Right ventricle myocardium superior (tissue), 1 donor: Measurements from ENCODE around the gene ATXN7. TPM values are rescaled to one million over a fixed set of nuclear protein-coding genes. Genes with fewer than 3 reads are reported as not detected.
A peak's percentile ranks its signal among the peaks of the same experiment; 100 is the strongest.

Experiments
- ATAC-seq: fragments of 200-7000 bp; cut with Tn5 transposase; one replicate; pipeline ENCODE4 v1.9.1; 2020; ENCODE audit warnings: mild to moderate bottlenecking; ENCODE audit not compliant: poor library complexity
- DNase-seq: peaks from one replicate; pipeline ENCODE4 v3.0.0-alpha.2; 2020
- intact Hi-C: fragments of 100-400 bp; cut with DNase I; formaldehyde crosslinking; loops from one replicate; pipeline ENCODE4 v1.11.2; 2022
- total RNA-seq: library from RNA; stranded (reverse); fragmentation: NEBNext Ultra II Directional; extraction: Animal tissue kit (Norgen Biotek cat#: 25700); gene quantifications from one replicate; pipeline ENCODE4 v1.2.1, GENCODE V29; 2021
- donor health status: DM: no; HTN: yes; CAD: no; lungs with severe emphysema.

Gene ATXN7
- total RNA-seq, 1 donor from 2014 or later, result 13.5 TPM

GRCh38 chr3:63862804-63863149 lies 890 bp upstream of the ATXN7 start:
- ATAC-seq (no peak), DNase-seq (no peak)
- intact Hi-C loops, result no loop called here

GRCh38 chr3:63864008-63864964 lies 619 bp downstream of the ATXN7 start:
- peak; percentile 58 for DNase-seq
- intact Hi-C loops, result no loop called here
- peak; percentile 64 for ATAC-seq

- no peak for DNase-seq
- ATAC-seq, result no peak
- intact Hi-C loops, result no loop called here
Observed at GRCh38 chr3:63864965-63865327, 1.3 kb downstream of the ATXN7 start.

- intact Hi-C loops, result no loop called here
- no peak for ATAC-seq
Observed at GRCh38 chr3:63867225-63867624, 3.6 kb downstream of the ATXN7 start.

GRCh38 chr3:63869940-63870614 lies 6.4 kb downstream of the ATXN7 start:
- no peak for DNase-seq
- no peak for ATAC-seq
- intact Hi-C loops, result no loop called here

More at GRCh38 chr3:63867225-63867624, 3.6 kb downstream of the ATXN7 start:
- DNase-seq, result no peak

GRCh38 chr3:63870615-63871005 lies 6.9 kb downstream of the ATXN7 start:
- no peak for ATAC-seq
- intact Hi-C loops, result no loop called here
- DNase-seq, result no peak

- no peak for ATAC-seq
- no peak for DNase-seq
- intact Hi-C loops, result no loop called here
Observed at GRCh38 chr3:63872135-63872924, 8.7 kb downstream of the ATXN7 start.

GRCh38 chr3:63874769-63875168 lies 11.1 kb downstream of the ATXN7 start:
- ATAC-seq (no peak), DNase-seq (no peak)
- intact Hi-C loops, result no loop called here

- ATAC-seq (no peak), DNase-seq (no peak)
- intact Hi-C loops, result no loop called here
Observed at GRCh38 chr3:63875510-63875909, 11.8 kb downstream of the ATXN7 start.

GRCh38 chr3:63876260-63876659 lies 12.6 kb downstream of the ATXN7 start:
- DNase-seq, result no peak
- no peak for ATAC-seq
- intact Hi-C loops, result no loop called here

- ATAC-seq, result no peak
- DNase-seq, result no peak
Observed at GRCh38 chr3:63877737-63878393, 14.2 kb downstream of the ATXN7 start.

GRCh38 chr3:63878394-63879060 lies 14.9 kb downstream of the ATXN7 start:
- no peak for ATAC-seq
- DNase-seq, result no peak
- intact Hi-C loops, result no loop called here

More at GRCh38 chr3:63877737-63878393, 14.2 kb downstream of the ATXN7 start:
- intact Hi-C loops, result no loop called here

GRCh38 chr3:63880653-63881052 lies 17.0 kb downstream of the ATXN7 start:
- intact Hi-C loops, result no loop called here
- DNase-seq (no peak), ATAC-seq (no peak)

- peak; percentile 72 for ATAC-seq
- intact Hi-C loops, result no loop called here
- DNase-seq, result no peak
Observed at GRCh38 chr3:63886858-63887257, 23.2 kb downstream of the ATXN7 start.

GRCh38 chr3:63891518-63891917 lies 27.9 kb downstream of the ATXN7 start:
- ATAC-seq, result no peak
- DNase-seq, result no peak
- intact Hi-C loops, result no loop called here

- intact Hi-C loops, result no loop called here
- no peak for ATAC-seq
- no peak for DNase-seq
Observed at GRCh38 chr3:63892773-63893352, 29.2 kb downstream of the ATXN7 start.

GRCh38 chr3:63895422-63896189 lies 31.9 kb downstream of the ATXN7 start:
- no peak for ATAC-seq

More at GRCh38 chr3:63895422-63896189, 31.9 kb downstream of the ATXN7 start:
- intact Hi-C loops, result no loop called here
- DNase-seq, result no peak
